HG02678 (cell line): Measurements from ENCODE around the gene ITGB8.
"Not testable (repeated sequence)": the region's sequence is repeated elsewhere in the genome, so short reads cannot be mapped to it uniquely, and the experiment has no call there.

Experiments used
- ATAC-seq: cut with Tn5 transposase; IDR thresholded peaks from one replicate; pipeline ENCODE4 v1.9.1; 2021; ENCODE audit warnings: mild to moderate bottlenecking, moderate library complexity; ENCODE audit not compliant: unreplicated experiment

ITGB8 gene

DNA sequence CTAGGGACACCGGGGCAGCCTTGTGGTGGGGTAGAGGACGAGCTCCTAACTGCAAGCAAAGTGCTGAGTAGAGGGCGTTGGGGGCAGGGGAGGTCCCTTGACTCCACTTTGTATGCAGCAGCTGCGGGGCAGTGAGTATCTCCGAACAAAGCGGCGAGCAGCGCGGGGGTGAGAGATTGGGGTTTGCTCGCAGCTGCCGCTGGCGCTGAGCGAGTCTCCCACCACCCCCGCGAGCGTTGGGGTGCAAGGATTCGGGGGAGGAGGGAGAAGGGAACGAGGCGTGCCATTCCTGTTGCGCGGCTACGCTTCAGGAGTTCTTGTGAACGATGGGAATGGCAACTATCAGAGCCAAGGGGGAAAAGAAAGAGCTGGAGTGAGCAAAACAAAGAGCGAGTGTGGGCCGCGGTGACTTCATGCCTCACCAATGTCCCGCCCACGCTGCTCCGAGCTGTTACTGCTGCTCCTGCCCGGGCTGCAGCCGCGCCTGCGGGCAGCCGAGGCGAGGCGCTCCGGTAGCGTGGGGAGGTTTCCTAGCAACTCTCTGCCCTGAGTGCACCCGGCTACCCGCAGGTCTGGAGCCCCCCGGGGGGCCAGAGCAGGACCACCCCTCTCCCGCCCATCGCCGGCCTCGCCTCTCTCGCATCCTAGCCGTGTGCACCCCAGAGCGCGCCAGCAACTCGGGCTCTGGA is at the start of gene ITGB8:
ITGB8 (plus strand) TSS at position 662 of the 689 bp plus-strand sequence. CDS start 907 bp downstream, outside the sequence.
- peak; percentile 50 for ATAC-seq

DNA sequence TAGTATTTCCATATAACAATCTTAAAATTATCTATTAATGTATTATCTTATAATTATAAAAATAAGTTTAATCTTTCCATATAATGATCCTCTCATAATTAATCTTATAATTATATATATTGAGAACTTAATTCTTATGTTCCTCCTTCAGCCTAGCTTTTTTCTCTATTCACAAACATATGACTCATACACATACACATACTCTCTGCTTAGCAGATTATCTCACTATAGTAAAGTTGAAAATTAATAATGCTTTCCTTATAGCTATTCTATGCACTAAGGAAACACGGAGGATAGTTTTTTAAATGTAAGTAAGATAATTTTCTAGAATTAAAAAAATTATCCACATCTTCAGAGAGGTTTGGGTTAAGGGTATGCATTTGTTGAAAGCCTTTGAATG is 47.7 kb upstream of the ITGB8 start:
- no peak for ATAC-seq

DNA sequence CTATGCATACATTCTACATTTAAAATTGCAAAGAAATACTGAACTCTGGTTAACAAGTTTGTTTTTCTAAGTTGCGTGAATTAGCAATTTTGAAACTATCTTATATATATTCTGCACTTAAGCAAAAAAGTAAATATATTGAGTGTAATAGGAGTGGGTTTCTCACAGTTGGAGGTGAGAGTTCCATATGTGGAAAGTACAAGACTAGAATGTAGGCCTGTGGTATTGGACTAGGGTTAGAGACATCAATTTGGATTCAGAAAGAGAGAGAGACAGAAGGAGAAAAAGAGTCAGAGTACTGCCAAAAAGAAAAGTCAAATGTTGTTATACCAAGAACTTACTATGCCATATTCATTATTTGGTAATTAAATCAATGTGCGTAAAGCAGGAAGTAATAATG is 47.3 kb upstream of the ITGB8 start:
- no peak for ATAC-seq

DNA sequence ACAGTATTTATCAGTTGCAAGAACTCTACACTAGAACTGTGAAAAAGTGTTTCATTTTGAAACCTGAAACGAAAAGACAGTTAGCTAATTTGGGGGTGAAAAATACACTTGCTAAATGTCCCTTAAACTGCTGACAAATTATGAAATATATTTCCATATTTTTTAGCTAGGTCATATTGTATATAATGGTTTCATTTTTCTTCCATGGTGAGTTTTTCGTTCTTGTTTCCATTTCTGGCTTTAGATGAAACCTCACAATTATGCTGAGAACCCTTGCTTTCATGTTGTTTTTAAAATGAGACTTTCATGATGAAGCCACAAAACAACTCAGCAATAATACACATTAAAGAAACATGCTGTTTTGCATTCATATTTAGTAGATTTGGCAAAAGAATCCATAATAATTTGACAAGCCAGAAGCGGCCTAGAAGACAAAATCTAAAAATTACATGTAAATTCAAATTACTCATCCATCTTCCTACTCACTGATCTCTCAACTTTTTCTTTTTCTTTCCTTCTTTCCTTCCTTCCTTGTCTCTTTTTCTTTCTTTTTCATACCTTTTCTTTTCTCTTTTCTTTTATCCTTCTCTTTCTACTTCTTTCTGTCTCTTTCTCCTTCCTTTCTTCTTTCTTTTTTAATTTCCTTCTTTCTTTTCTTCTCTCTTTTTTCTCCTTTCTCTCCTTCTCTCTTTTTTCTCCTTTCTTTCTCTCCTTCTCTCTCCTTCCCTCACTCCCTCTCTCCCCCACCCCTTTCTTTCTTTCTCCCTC is 46.5 kb upstream of the ITGB8 start:
- ATAC-seq = peak; percentile 63

DNA sequence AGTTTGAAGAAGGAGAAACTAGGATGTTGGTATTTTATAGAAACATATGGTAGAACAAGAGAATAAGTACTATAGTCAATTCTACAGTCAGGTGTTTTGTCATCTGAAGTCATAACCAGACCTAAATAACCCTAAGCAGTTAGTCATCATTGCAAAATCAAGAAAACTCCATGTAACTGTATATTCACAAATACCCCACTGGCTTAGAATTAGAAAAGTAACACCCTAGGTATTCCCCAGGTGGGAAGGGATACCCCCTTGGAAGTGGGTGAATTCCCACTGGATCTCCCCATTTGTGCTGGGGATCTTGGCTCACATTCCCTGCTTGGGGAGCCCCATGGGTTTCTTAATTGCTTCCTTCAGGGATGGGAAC is 45.9 kb upstream of the ITGB8 start:
- ATAC-seq = no peak

DNA sequence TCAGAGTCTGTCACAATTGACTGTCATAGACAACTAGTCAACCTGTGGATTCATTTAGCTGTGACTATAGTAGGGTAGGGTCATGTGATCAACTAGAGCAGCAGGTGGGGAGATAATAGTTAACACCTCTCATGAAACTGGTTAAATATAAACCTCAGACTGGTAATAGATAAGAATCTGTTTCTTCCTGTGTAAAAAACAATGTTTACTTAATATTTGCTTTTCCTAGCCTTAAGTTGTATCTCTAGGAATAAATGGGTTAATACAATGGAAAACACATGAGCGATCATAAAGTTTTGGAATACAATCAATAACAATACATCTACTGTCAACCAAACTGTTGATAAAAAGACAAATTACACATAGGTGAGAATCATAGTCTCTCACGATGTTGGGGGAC is 43.4 kb upstream of the ITGB8 start:
- peak; percentile 51 for ATAC-seq

DNA sequence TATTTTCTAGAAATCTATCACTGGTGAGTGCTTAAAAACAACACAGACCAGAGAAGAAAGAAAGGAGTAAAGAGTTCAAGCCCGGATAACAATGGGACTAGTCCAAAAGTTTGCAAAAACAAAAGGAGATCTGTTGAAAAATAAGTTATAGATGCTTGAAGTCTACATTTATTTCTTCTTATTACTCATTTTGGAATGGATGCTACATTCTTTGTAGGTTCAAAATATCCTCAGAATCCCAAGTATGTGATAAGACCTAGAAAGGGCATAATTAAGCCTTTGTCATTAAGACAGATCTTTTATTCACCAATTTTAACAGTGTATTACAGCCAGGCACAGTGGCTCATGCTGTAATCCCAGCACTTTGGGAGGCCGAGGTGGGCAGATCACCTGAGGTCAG is 42.7 kb upstream of the ITGB8 start:
- no peak for ATAC-seq

DNA sequence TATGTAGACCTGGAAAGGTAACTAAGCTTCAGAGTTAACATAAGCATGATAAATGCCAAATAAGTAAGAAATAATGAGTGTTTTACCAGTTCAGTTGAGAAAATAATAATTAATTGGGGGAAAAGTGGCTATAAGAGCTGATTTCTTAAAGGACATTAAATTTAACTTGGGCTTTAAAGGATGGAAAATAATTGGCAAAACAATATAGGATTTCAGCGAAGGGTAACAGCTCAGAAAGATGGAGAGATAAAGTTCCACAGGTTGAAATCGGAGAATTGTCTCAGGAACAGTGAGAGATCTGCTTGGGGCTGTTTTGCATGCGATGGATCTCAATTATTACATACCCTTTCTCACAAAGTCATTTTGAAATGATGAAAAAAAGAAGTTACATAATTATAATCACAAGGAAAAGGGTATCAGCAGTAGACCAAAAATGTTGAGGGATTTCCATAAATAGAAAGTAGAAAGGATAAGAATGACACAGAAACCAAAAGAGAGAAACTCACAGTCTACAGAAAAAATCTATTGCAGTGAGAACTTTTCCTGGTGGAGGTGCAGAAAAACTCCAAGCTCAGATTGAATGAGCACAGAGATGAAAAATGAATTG is 40.1 kb upstream of the ITGB8 start:
- no peak for ATAC-seq

DNA sequence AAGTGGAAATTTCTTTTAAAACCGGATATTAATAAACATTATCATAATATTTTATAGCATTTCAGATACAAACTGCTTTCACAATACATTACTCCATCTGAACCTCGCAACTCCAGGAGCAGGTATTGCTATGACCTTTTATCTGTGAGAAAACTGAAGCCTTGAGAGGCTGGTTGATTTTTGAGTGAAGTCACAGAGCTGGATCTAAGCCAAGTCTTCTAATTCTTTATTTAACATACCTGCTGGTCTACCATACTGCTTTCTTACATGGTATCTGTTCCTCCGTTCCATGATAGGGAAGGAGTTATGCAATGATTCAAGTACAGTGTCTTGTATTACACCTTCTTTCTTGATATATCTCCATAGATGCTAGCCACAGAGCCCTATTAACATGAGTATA is 37.4 kb upstream of the ITGB8 start:
- ATAC-seq = no peak

DNA sequence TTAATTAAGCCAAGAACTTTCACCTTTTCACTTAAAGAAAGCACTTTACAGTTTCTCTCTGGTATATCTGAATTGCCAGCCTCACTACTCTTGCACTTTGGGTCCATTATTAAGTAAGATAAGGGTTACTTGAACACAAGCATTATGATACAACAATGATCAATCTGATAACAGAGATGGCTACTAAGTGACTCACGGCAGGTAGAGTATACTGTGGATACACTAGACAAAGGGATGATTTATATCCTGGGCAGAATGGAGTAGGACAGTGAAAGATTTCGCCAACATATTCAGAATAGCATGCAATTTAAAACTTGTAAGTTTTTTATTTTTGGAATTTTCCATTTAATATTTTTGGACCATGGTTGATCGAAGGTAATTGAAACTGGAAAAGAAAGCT is 34.3 kb upstream of the ITGB8 start:
- ATAC-seq = no peak

DNA sequence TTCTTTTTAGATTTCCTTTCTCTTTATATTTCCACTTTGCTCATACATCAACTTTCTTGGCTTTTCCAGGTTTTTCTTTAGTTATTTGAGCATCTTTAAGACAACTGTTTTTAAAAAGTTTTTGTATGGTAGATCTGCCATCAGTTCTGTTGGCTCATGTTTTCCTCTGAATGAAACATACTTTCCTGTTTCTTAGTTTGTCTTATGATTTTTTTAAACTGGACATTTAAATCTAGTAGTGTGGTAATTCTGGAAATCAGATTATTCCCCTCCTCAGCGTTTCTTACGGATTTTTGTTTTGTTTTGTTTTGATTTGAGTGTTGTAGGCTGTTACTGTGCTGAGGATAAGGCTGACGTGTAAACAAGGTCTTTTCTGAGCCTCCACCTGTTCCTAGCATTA is 33.8 kb upstream of the ITGB8 start:
- ATAC-seq = no peak

DNA sequence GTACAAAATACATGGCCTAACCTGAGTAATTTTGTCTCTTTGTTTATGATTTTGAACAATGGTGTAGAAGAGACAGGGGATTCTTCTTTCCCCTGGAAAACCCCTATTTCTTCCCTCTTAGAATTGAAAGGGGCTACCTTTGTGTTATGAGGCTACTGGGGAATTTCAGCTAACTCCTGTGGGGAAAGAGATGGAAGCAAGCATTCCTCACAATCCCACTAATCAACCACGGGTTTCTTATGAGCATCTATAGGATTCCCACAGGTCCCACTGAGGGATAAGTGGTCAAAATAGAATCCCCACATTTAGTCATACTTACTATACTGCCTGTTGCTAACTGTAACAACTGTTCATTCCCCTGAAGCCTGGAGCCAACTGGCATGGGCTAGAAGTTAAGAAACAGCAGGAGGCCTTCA is 32.2 kb upstream of the ITGB8 start:
- peak; percentile 34 for ATAC-seq

DNA sequence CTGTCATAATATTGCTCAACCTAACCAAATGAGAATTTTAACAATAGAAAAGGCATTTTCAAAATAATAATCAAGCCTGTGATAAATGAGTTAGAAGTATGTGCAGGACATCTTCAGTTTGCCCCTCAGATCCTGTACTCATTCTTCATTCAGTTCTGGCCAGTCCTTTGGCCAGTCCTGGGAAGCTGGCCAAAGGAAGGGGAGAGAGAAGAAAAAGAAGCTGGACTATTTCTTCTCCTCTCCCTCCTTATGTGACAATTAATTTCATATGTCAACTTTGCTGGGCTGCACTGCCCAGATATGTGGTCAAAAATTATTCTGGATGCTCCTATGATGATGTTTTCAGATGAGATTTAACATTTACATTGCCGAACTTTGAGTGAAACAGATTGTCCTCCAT is 31.6 kb upstream of the ITGB8 start:
- ATAC-seq = no peak

DNA sequence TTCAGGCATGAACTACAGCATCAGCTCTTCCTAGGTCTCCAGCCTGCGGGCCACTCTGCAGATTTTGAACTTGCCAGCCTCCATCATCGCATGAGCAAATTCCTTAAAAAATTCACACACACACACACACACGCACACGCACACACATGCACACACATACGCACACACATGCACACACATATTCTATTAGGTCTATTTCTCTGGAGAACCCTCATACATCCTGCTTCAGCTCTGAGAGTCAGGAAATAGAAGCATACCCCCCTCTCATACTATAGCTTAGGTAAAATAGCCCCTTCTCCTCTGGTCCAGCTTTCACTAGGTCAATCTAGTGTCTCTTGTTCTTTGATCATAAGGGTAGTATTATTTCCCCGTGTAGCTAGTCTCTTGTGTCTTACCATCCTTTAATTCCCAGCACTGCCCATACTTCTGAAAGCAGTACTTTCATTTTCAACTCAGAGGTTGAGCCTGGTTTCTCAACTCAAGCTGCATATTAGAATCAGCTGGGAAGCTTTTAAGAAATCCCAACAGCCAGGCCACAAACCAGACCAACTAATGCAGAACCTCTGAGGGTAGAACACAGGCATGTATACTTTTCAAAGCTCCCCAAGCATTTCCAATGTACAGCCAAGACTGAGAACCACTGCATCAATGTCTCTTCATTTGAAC is 30.9 kb upstream of the ITGB8 start:
- peak; percentile 63 for ATAC-seq

DNA sequence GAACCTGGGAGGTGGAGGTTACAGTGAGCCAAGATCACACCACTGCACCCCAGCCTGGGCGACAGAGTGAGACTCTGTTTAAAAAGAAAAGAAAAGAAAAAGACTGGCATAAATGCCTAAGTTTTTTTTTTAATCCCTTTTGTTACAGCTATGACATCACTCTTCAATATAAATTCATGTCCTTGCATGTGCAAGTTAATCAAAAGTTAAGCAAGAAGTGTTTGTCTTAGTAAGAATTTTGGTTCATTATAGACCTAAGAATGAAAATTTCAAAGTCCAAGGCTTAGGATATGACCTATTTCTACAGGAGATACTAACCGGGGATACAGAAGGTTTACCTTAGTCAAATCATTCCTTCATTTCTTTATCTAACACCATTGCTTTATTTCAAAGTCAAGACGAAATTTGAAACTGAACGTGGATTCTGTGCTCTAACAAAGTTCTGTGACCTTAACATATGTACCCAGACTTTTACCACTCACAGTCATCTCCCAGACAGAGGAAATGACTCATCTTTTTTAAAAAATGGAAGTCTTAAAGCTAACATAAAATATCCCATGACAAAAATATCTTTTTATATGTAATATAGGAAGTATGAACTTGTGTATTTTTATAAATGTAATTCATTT is 29.3 kb upstream of the ITGB8 start:
- peak; percentile 35 for ATAC-seq

DNA sequence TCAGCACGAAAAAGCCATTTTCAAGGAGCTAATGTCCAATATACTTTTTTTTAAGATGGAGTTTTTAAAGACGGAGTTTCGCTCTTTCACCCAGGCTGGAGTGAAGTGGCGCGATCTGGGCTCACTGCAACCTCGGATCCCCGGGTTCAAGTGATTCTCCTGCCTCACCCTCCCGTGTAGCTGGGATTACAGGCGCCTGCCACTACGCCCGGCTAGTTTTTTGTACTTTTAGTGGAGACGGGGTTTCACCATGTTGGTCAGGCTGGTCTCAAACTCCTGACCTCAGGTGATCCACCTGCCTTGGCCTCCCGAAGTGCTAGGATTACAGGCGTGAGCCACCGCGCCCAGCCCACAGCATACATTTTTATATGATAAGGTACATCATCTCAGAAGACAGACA is 28.4 kb upstream of the ITGB8 start:
- not testable (repeated sequence) for ATAC-seq

DNA sequence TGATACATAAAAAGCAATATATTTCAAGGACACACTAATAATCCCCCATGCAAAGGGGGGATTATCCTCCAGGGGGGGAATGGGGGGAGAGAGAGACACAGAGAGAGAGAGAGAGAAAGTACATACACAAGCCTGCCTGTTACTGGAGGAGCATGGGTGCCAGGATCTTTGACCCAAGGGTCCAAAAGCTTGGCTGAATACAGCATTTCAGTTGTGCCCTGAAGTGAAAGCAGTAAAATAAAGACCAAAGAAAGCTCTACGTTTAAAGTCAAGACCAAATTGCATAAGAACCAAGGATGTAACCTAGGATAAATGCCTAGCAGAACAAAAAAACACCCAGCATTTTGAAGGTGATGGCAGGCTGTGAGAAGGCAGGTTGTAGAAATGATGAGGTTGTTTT is 27.8 kb upstream of the ITGB8 start:
- no peak for ATAC-seq

DNA sequence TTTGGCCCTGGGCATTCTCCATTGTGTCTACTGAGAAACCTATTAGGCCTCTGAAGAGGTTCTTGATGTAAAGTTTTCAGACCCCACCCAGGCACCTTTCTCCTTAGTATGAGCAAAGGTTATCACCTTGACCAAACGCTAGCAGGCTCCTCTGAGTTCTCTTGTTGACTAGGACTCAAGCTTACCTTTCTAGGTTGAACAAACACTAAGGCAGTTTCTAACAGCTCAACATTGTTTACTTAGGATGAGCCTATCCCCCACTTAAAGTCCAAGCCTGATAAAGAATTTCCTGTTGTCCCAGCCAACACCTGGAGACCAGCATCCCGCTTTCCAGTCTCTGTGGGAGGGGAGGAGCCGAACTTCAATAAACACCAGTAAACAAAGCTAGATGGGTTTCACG is 26.3 kb upstream of the ITGB8 start:
- ATAC-seq = no peak

DNA sequence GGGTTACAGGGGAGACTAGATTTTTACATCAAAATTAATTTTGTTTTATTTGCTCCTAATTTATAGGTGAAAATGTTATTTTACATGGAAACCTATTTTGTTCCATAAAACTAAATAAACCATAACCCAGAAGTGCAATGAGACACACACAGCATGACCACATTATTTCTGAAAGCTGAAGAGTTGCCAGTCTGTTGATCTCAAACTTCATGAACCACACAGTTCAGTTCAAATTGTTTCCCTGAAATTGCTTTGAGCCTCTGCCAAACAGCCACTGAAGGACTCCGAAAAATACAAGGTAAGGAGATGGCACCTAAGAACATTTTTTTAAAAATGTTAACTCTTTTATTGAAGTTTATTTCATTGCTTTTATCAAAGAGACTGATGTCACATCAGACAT is 25.0 kb upstream of the ITGB8 start:
- ATAC-seq = no peak

DNA sequence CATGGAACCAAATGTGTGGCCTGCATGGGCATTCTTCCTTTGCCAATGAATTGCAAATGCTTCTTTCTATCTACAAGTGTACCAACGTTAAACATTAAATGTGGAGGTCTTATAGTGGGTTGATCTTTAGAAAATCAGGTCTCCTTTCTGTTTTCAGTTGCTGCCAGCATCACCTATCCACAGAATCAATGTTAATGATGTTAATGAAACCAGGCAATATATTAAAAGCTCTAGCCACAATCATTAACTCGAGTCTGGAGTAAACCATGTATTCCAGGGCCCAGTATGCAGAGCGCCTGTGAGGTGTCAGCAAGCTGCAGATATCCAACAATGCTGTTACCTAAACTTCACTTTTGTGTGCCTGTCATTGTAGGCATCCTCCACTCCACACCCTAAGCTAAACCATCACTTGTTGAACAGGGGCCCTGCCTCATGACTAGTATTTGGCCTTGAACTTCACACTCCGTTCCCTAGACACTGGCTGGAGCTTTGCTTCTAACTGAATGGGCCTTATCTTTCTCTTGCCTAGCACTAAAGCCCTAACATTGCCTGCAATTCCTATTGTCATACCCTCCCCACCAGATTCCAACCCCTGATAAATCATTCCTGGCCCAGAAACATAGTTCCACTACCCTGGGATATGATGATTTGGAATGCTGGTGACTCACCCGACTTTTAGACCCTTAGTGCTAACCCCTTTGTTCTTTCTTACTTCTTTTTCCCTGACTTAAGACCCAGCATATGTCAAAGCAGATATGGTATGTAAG is 24.3 kb upstream of the ITGB8 start:
- no peak for ATAC-seq
